SH-SY5Y (cell line): Measurements from ENCODE around the gene TNFRSF6B.
A peak's percentile ranks its signal among the peaks of the same experiment; 100 is the strongest.

Experiments used
- GATA2 ChIP-seq: IDR thresholded peaks from 2 replicates; pipeline ENCODE4 v1.6.1; 2011; ENCODE audit warnings: mild to moderate bottlenecking, low read depth, low read length
- GATA3 ChIP-seq: IDR thresholded peaks from 2 replicates; pipeline ENCODE4 v1.6.1; 2011; ENCODE audit warnings: low read depth, mild to moderate bottlenecking, low read length, moderate library complexity

Gene TNFRSF6B

GRCh38 chr20:63695424-63696305 lies 787 bp upstream of the TNFRSF6B start:
- TF ChIP-seq GATA3 = no peak
- TF ChIP-seq GATA2 = no peak

GRCh38 chr20:63696306-63696627 lies 185 bp upstream of the TNFRSF6B start:
- TF ChIP-seq GATA2 (no peak), GATA3 (no peak)

- TF ChIP-seq GATA3 = no peak
- no peak for TF ChIP-seq GATA2
These were observed 960 bp downstream of the TNFRSF6B start for GRCh38 chr20:63697357-63697867.

GRCh38 chr20:63697868-63698545 lies 1.6 kb downstream of the TNFRSF6B start:
- TF ChIP-seq GATA2 (no peak), GATA3 (no peak)

GRCh38 chr20:63698739-63699465 lies 2.5 kb downstream of the TNFRSF6B start:
- TF ChIP-seq GATA3 (no peak), GATA2 (no peak)

- TF ChIP-seq GATA2 = no peak
- TF ChIP-seq GATA3 = no peak
These were observed 3.2 kb downstream of the TNFRSF6B start for GRCh38 chr20:63699466-63700198.

- TF ChIP-seq GATA3 = no peak
- TF ChIP-seq GATA2 = peak; percentile 26; the same call in 1 of the 2 replicates
These were observed 4.0 kb downstream of the TNFRSF6B start for GRCh38 chr20:63700199-63701050.

GRCh38 chr20:63701051-63701328 lies 4.5 kb downstream of the TNFRSF6B start:
- TF ChIP-seq GATA3 (no peak), GATA2 (no peak)

GRCh38 chr20:63701329-63702035 lies 5.0 kb downstream of the TNFRSF6B start:
- no peak for TF ChIP-seq GATA3
- TF ChIP-seq GATA2 = no peak

GRCh38 chr20:63702036-63702665 lies 5.7 kb downstream of the TNFRSF6B start:
- TF ChIP-seq GATA2 = no peak
- TF ChIP-seq GATA3 = no peak

- TF ChIP-seq GATA3 = no peak
These were observed 6.5 kb downstream of the TNFRSF6B start for GRCh38 chr20:63702751-63703470.

- TF ChIP-seq GATA2 = no peak
- no peak for TF ChIP-seq GATA3
These were observed 7.1 kb downstream of the TNFRSF6B start for GRCh38 chr20:63703471-63703975.
